Measurements from ENCODE around the gene HSPA12A.

DNA sequence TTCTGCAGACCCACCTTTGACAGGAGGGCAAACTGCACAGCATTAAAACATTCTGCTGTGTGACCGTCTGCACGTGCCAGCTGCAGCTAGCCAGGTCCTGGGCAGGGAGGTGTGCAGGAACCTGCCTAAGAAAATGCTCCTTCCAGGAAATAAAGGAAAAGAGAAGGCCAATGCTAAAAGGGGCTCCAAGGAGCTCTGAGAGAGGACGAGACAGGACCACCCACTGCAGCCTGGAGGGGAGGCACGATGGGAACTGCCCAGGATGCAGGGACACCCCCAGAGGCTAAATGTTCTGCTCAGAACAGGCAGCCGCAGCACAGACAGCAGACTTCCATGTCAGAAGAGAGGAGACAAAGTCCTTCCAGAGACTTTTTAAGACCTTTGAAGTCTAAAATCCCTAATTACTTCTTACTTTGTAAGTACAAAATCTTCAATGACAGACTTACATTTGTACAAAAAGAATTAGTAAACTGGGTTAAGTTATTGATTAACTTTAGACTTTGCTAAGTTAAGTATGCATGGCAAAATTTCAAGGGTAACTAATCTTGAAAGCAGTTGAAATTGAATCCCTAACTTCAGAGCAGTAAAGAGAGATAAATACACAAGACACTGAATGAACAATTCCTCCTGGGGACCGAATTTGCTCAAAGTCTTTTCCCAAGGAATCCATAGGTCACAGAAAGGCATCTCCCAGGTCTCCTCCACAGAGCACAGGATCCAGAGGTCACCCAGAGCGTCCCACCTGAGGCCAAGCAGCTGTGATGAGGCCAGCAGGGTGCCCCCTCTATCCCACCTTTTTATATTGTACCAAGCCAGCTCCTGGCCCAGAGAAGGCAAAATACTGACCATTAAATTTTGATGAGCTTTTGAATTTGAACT is 21.5 kb downstream of the HSPA12A start:
- TF ChIP-seq EP300 (IDR thresholded peaks at IDR 0.05) (no peak), POLR2A (IDR thresholded peaks at IDR 0.05) (no peak)
- TF ChIP-seq, protein P1, sequence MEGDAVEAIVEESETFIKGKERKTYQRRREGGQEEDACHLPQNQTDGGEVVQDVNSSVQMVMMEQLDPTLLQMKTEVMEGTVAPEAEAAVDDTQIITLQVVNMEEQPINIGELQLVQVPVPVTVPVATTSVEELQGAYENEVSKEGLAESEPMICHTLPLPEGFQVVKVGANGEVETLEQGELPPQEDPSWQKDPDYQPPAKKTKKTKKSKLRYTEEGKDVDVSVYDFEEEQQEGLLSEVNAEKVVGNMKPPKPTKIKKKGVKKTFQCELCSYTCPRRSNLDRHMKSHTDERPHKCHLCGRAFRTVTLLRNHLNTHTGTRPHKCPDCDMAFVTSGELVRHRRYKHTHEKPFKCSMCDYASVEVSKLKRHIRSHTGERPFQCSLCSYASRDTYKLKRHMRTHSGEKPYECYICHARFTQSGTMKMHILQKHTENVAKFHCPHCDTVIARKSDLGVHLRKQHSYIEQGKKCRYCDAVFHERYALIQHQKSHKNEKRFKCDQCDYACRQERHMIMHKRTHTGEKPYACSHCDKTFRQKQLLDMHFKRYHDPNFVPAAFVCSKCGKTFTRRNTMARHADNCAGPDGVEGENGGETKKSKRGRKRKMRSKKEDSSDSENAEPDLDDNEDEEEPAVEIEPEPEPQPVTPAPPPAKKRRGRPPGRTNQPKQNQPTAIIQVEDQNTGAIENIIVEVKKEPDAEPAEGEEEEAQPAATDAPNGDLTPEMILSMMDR (IDR thresholded peaks at IDR 0.05) = no peak
